GM04503 (cell line): ENCODE data around the gene BSX.

Source experiments
- DNase-seq: peaks from one replicate; pipeline ENCODE4 v3.0.0-alpha.2; 2012; ENCODE audit warnings: low read depth

The BSX gene

GRCh38 chr11:122981388-122982264 is at the start of gene BSX:
BSX (minus strand) TSS chr11:122981834; CDS start chr11:122981671, 163 bp downstream.
- DNase-seq, result no peak

- DNase-seq, result no peak
Measured at GRCh38 chr11:123030517-123030916, 48.9 kb upstream of the BSX start.

- DNase-seq, result no peak
Measured at GRCh38 chr11:123020968-123021367, 39.3 kb upstream of the BSX start.

DNA sequence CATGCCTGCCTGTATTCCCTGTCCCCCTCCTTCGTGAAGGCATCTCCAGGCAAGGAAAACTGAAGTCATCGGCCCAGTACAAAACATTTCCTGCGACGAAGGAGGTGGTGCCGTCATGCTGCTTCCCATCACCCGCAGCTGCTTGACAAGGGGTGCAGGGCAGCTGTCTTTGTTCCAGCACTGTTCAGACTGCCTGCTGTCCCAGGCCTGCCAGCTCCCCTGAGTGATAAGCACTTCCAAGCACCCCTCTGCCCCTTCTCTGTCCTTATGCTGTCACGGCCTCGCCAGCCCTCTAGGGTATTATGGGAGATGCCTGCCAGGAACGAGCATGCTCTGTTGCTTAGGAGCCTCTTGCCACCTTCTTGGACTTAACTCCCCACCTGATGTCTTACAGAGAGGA is 37.1 kb upstream of the BSX start:
- no peak for DNase-seq

DNA sequence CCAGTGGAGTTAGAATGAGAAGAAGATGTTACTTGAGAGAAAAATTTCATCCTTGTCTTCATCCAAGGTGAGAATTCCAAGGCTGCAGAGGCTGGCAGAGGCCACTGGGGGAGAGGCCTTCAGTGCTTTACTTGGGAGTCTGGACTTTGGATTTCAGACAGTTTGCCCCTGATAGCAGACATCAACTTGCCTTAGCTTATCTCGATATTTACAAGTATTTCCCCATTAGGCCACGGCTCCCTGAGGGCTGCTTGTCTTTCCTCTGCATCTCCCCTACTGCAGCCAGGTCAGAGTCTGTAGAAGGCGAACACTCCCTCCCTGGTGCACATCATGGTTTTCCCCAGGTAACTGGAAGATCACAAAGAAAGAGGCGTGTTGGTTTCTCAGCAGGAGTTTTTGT is 29.9 kb upstream of the BSX start:
- DNase-seq, result no peak

GRCh38 chr11:123006860-123007542 is 25.4 kb upstream of the BSX start:
- no peak for DNase-seq

DNA sequence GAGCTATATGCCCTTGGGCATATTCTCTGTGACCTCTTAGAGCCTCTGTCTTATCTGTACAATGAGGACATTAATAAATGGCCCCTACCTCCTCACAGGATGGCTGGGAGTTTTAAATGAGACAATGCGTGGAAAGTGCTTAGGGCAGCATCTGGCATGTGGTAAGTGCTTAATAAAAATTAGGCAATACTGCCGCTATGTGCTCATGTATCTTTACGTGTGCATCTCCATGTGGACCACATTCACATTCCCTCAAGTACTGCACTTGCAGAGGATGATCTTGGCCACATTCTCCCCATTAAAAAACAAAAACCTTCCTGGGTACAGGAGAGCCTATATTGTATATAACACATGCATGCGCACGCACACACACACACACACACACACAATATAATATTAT is 19.1 kb upstream of the BSX start:
- DNase-seq, result no peak

DNA sequence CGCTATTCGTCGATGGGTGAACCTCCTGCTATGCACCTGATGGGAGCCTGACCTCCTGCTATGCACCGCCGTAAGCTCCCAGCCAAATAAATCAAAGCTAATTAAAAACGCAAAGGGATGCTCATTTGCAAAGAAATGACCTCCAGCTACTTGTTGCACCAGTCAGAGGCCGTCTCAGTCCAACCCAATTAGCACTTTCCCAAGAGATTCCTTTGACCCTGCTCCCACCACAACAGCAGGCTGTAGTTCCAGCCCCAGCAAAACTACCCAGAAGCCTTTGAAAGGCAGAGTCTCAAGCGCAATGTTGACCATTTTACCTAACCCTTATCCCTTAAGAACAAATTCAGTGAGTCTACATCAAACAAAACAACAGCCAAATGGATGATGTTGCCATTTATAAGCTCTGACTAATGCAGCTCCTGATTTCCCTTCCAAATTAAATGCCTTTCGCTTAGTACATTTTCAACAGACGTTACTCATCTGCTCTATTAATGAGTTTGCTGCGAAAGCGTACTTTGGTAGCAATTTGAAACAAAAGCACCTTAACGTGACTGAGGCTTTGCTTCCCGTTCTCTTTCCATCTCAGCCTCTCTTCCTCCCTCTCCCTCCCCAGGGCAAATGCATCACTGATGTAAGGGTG is 17.2 kb upstream of the BSX start:
- DNase-seq, result no peak

DNA sequence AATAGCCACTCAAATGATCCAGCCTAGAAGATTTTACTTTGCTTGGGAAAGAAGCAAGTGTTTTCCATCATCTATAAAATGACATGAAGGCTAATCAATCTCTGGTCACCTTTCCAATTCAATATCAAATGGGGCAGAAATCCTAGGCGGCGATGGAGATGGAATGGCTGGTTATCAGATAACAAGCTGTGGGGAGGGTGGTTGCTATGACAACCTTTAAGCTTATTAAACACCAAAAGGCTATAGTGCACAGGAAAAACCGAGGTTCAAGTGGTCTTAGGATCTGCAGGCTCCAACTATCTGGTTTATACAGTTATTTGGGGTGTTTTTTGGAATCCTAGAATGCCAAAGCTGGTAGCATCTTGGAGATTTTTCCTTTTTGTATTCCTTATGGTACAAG is 13.9 kb upstream of the BSX start:
- no peak for DNase-seq

DNA sequence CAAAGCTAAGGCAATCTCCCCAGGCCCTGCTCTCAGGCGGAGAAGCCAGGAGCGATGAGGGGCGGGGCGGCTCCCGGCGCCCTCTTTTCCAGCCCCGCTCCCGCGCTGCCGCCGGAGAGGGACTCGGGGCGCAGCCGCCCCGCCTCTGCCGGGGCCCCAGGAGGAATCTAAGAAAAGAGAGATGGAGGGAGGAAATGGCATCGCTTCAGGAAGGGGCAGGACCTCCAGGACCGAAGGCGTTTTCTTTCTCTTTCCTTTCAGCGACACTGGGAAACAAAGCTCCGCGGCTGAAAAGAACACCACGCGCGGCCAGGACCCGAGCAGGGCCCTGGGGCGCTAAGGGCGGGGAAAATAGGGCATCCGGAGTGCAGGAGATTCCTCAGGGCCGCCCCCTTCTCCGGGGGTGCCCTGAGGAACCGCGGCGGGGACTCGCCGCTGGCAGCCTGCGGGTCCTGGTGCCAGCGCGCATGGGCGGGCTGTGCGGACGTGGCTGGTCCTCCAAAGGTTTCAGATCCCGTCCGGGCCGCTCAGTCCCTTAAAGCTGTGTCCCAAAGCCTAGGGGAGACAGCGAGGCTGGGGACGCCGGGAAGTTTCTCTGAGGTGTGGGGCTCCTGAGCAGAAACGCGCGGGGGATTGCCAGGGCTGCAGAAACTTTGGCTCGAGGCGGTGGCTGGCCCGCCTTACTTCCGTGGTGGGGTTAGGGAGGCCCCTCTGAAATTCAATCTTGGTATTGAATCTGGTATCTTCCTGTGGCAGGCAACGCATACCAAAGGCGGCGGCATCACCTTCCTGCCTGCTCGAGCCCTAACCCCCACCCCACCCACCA is 2.8 kb upstream of the BSX start:
- no peak for DNase-seq

DNA sequence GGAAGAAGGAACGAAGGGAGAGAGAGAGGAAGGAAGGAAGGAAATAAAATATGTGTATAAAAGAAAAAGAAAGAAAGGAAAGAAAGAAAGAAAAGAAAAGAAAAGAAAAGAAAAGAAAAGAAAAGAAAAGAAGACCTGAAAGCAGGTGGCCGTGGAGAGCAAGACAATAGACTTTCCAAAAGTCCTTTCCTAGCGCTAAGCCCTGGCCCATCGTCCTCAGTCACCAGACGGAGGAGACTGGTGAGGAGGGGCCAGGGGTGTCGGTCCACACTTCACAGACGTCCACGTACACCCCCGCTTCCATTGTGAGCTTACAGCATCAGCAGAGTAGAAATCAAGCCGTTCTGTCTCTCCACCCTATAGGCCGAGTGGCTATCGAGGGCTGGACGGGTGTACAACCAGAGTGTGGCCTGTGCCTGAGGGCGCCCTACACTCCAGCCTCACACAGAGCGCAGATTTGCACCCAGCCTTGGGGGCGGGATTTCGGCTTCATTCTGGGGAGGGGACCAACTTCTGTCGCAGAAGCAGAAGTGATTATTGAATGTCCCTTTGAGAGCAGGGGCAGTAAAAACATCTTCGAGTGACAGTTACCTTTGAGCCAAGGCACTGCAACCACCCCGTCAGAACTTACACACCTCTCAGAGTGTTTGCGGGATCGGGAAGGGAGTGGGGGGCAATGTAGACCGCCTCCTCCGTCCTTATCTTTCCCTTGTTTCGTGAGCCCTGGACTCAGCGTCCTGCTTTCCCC is 2.0 kb upstream of the BSX start:
- no peak for DNase-seq

DNA sequence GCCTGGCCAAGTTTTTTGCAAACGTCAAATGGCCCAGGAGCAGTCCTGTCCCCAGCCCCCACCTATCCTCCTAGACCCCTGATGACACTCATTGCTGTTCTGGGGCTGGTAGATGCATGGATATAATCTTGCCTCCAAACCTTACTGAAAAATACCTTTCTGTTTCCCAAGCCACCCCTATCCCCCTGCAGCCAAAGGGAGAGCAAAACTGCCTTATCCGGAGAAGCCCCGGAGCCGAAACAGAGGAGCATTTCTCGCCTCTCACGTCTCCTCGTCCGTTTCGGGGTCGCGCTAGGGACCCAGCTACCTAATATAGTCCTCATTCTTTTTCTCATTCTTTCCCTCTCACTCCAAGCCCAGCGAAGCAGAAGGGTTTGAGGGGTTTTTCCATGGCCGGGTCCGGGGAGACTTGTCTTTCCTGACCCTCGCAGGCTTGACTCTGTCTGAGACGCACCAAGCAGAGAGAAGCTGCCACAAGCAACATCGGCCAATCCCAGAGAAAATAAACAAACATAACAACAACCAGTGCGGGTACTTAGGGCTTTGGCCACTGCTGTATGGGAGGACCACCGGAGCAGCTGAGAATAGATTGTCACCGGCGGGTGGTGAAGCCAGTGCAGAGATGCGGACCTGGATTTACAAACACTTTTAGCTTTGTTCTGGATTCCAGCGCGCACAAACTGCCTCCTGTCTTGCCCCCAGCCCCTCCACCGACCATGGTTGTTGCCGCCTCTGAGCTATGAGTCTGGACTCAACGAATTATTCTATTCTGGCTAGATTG is 1.6 kb downstream of the BSX start:
- no peak for DNase-seq

DNA sequence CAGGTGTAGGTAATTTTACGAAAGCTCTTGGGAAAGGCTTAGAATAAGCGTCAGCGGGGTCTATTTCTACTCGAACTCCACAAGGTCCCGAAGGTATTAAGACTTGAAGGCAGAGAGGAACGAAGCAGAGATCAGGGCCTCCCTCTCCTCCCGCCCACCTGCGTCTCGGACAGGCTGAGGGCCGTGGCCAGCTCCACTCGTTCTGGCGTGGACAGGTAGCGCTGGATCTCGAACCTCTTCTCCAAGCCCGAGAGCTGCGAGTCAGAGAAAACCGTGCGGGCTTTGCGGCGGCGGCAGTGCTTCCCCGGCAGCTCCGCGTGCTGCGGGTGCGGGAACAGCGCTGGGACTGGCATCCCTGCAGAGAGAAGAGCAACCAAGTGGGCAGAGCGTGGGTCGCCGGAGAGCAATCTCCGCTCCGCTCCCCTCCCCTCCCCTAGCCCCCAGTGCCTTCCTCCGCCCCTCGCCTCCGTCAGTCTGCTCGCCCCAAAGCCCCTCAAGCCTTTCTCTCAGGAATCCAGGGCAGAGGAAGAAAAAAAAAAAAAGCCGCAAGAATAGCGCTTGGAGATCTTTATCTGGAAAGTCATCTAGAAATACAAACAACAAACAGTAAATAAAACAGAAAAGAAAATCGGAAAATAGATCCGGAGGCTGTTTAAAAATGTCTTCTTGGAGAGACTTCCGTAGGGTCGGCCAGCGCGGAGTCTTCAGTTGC is 2.4 kb downstream of the BSX start:
- DNase-seq, result no peak

DNA sequence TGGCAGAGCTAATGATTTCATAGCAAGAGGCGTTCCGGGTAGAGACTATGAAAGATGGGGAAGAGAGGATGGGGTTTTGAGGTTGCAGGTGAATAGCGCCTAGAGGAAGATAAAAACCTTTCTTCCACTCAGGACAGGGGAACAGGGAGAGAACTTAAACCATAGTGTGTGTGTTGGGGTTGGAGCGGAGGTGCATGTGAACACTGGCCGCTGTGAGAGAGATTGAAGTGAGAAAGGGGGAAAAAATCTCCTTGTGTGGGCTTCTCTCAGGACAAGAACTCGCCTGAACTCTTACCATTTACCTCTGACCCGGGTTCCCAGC is 3.4 kb downstream of the BSX start:
- no peak for DNase-seq

- no peak for DNase-seq
Measured at GRCh38 chr11:122977470-122978298, 4.0 kb downstream of the BSX start.

- no peak for DNase-seq
Measured at GRCh38 chr11:122976734-122977469, 4.7 kb downstream of the BSX start.

DNA sequence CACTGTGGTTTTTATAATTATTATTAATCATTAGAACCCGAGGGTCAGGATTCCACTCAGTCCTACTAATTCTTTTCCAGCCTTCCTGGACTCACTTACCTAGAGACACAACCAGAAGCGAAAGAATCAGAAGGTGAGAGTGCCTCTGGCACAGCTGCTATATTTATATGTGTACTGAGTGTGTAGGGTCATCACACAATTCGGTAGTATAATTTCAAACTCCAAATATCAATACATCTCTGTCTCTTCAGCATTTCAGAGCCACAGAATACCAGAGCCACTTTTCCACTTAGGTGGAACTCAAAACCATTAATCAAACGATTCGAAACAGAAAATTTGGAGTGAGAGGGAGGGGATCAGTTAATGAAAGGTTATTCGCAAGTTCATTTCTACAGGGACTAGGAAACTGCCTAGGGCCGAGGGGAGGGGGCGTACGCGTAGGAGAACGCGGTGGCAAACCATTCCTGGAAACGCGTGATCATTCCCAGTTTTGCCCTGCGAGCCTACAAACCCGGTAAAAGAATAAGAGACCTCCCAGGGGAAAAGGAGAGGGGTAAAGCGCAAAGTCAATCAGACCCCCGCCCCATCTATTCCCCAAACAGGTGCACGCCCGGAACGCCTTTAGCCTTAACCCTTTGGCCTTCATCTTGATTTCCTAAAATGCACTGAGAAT is 5.4 kb downstream of the BSX start:
- DNase-seq, result no peak

- DNase-seq, result no peak
Measured at GRCh38 chr11:122963961-122964360, 17.7 kb downstream of the BSX start.
